HuH-7.5 (cell line): ENCODE measurements around the gene RBM41.
"Not testable (repeated sequence)": the region's sequence is repeated elsewhere in the genome, so short reads cannot be mapped to it uniquely, and the experiment has no call there.

Experiments
- DNase-seq: peaks from one replicate; pipeline ENCODE4 v3.0.0; 2011; ENCODE audit warnings: low spot score

The RBM41 gene

GRCh38 chrX:107118322-107119147, at the start of gene RBM41:
RBM41 (minus strand) TSS chrX:107118822; CDS start chrX:107118773, 49 bp downstream.
- peak; percentile 6 for DNase-seq

DNA sequence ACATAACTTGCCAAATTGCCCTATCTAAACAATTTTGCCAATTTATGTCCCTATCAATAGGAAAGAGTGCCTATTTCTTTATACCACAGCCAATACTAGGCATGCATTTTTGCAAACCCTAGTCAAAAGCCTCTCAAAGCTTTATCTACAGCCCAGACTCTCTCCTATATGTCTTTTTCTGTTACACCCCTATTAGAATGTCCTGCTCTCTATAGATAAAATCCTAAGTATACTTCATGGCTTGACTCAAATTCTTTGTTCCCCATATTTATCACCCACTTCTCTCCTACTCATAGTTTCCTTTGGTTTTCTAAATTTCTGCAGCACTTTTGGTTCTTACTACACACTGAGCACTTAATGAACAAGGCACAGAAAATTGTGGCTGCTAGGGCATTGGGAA, 49.6 kb upstream of the RBM41 start:
- DNase-seq, result no peak

DNA sequence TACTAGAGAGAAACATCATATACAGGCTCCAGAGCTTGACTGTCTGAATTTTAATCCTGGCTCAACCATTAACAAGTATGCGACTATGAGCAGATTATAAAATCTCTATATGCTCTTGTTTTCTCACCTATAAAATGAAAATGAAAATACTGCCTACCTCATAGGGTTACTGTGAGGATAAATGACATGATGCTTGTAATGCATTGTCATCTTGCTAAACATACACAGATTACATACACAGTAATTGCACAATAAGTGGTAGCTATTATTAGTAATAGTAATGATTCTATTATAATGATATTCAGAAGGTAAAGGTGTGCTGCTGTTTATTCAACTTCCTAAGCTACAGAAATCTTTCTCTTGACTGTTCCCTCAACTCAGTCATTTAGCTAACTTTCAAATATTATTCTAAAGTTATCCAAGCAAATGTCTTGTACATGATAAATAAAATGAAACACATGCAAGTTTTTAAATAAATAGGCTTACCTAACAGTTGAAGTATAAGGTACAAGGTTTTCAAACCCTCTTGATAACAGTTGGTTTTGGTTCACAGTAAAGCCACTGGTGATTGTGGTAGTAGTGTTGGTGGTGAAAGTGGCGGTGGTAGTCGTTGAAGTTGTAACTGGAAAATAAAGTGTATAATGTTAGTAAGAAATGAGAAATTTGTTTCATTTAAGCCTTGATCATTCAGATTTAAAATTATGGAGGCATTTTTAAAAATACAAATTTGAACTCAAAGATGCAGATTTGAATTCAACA, 48.7 kb upstream of the RBM41 start:
- DNase-seq, result no peak

DNA sequence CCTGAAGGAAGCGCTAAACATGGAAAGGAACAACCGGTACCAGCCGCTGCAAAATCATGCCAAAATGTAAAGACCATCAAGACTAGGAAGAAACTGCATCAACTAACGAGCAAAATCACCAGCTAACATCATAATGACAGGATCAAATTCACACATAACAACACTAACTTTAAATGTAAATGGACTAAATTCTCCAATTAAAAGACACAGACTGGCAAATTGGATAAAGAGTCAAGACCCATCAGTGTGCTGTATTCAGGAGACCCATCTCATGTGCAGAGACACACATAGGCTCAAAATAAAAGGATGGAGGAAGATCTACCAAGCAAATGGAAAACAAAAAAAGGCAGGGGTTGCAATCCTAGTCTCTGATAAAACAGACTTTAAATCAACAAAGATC, 39.0 kb upstream of the RBM41 start:
- DNase-seq, result not testable (repeated sequence)

GRCh38 chrX:107155621-107156430, 37.2 kb upstream of the RBM41 start:
- not testable (repeated sequence) for DNase-seq

- no peak for DNase-seq
Observed at GRCh38 chrX:107154787-107155620, 36.4 kb upstream of the RBM41 start.

DNA sequence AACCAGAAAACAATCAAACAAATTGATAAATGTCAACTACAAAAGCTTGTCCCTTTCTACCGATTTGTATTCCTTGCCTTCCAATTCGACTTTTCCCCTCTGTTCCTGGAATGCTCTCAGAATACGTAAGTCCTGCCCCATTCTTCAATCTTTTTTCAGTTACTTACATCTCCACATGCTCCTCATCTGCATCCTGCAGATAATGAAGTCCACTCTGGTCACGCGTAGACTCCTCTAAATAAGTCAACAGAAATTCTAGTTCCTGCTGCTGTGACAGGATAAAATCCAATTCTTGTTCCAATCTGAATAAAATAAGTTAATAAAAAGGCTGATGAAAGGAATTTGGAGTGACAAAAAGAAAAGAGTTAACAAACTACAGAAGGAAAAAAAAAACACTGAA, 34.4 kb upstream of the RBM41 start:
- no peak for DNase-seq

DNA sequence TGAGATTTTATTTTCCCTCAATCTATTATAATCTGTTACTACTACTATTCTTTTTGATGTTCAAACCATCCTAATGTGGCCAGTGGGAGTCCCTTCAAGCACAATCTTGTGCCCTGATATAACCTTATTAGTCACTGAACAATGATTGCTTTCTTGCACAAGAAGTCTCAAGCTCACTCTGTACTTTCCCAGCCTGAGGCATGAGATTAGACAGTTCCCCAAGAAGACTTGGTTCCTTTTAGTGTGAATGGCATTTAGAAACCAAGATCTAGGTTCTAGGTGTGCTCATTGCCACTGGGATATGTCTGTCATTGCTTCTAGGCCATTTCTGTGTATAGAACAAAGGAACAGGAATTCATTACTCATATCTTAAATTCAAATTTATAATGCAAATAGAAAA, 28.0 kb upstream of the RBM41 start:
- DNase-seq, result no peak

DNA sequence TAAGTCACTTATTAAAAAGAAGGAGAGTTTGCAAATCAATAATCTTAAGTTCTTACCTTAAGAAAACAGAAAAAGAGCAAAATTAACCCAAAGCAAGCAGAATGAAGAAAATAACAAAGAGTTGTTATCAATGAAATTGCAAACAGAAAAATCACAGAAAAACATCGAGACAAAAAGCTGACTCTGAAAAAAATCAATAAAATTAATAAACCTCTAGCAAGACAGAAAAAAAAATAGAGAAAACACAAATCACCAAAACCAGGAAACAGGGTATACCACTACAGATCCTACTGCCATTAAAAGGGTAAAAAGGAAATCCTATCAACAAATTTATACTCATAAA, 17.3 kb upstream of the RBM41 start:
- no peak for DNase-seq

DNA sequence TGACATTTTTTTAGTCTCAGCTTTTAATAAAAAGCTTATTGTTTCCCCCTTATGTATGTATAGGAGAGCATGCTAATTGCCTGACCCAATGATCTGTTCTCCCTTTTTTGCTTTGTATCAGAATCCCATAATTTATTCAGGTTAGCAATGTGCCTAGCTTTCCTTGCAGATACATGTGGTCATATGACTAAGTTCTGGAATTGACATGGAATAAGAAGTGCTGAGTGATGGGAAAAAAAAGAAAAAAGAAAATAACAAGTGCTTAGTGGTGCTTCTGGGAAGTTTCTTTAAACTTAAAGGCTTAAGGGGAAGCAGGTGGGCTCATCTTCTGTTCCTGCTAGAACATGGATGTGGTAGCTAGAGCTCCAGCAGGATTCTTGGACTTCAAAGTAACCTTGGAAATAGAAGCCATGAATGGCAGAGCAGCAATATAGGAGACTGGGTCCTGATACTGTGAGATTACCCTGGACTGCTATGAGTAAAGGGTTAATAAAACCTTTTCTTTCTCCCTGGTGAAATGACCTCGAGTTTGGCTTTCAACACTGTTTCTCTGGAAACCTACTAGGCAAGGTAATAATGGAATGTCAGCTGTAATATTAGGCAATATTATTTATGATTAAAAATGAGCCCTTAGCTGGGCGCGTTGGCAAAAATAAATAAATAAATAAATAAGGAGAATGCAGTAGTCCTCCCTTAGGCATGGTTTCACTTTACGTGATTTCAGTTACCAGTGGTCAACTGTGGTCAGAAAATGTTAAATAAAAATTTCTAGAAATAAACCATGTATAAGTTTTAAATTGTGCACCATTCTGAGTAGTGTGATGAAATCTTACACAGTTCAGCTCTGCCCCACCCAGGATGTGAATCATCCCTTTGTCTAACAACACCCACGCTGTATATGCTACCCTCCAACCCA, 16.7 kb upstream of the RBM41 start:
- DNase-seq, result no peak

- DNase-seq, result no peak
Observed at GRCh38 chrX:107123750-107124149, 5.1 kb upstream of the RBM41 start.

DNA sequence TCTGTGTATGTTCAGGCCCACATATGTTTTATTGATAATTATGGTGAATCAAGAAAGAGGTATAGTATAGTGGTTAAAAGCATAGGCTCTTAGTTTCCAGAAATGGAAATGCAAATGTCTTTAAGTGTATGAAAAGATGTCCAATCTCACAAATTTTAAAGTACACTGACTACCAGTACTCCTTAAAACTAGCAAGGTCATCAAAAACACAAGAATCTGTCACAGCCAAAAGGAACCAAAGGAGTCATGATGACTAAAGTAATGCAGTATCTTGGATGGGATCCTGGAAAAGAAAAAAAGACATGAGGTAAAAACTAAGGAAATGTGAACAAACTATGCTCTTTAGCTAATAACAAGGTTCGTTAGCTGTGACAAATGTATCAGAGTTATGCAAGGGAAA, 661 bp upstream of the RBM41 start:
- no peak for DNase-seq

- peak; percentile 3 for DNase-seq
Observed at GRCh38 chrX:107117993-107118321, 665 bp downstream of the RBM41 start.

DNA sequence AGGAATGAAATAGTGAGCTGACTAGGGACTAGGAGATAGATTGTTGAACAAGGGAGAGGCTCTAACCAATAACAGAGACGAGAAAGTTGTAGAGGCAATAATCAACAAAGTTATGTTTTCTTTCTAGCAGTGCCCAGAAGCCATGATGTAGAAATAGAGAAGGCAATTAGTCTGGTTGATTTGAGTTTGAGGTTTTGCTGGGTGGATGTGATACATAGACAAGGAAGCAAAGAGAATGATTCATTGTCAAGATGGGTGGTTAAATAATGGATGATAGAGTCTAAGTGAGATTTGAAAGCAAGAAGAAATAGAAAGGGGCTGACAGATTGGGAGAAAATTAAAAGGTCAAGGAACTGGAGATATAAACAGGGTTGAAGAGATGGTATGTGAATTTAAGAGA, 11.2 kb downstream of the RBM41 start:
- no peak for DNase-seq

DNA sequence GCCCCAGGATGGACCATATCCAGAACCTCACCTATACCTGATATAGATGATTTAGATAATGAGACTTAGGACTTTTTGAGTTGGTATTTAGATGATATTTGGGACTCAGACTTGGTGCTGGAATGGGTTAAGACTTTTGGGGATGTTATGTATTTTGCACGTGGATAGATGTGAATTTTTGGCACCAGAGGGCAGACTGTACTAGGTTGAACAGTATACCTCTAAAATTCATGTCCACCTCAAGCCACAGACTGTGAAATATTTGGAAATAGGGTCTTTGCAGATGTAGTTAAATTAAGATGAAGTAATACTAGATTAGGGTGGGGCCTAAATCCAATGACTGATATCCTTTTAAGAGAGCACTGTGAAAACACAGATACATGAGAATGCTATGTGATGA, 15.6 kb downstream of the RBM41 start:
- DNase-seq, result no peak

- DNase-seq, result no peak
Observed at GRCh38 chrX:107076158-107076557, 42.5 kb downstream of the RBM41 start.

DNA sequence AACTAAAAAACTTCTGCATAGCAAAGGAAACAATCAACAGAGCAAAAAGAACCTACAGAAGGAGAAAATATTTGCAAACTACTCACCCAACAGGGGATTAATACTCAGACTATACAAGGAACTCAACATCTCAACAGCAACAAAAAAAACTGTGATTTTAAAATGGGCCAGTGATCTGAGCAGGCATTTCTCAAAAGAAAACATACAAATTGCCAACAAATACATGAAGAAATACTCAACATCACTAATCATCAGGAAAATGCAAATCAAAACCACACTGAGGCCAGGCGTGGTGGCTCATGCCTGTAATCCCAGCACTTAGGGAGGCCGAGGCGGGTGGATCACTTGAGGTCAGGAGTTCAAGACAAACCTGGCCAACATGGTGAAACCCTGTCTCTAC, 60.9 kb downstream of the RBM41 start:
- not testable (repeated sequence) for DNase-seq

DNA sequence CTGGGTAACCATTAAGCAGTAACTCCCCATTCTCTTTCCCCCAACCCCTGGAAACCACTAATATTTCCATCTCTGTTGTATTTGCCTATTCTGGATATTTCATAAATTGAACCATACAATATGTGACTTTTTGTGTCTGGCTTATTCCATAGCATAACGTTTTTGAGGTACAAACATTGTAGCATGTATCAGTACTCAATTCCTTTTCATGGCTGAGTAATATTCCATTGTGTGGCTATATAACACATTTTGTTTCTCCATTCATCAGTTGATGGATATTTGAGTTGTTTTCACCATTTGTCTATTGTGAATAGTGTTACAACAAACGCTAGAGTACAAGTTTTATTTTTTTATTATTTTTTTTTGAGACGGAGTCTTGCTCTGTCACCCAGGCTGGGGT, 63.6 kb downstream of the RBM41 start:
- no peak for DNase-seq

DNA sequence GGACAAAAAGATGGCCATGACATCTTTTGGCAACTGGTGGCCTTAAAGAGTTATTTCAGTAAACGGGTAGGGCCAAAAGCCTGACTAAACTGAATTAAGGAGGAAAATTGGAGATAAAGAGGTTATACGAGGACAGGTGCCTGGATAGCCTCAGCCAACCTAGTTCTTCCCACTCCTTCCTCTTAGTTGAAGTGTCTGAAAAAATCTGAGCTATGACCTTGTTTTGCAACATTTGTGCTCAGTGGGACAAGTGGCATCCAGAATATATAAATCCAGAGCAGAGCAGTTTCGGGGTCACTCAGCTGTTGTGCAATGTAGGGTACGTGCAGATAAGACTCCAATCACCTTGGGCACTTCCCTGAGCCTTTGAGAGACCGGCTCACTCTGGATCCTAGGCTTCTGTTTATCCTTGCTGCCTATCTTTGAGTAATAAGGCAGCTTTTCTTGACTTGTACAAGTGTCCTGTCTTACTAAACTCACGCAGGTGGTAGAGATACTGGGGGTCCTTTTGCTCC, 68.4 kb downstream of the RBM41 start:
- DNase-seq, result no peak

DNA sequence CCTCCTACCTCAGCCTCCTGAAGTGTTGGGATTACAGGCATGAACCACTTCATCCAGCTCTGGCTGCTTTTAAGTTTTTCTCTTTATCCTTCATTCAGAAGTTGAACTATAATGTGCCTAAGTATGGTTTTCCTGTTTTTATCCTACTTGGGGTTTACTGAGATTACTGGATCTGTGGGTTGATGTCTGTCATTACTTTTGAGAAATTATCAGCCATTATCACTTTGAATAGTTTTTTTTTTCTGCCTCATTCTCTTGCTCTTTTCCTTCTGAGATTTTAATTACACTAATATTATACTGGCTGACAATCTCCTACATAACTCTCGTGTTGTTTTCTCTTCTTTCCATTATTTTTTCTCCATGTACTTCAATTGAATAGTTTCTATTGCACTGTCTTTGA, 71.0 kb downstream of the RBM41 start:
- no peak for DNase-seq

DNA sequence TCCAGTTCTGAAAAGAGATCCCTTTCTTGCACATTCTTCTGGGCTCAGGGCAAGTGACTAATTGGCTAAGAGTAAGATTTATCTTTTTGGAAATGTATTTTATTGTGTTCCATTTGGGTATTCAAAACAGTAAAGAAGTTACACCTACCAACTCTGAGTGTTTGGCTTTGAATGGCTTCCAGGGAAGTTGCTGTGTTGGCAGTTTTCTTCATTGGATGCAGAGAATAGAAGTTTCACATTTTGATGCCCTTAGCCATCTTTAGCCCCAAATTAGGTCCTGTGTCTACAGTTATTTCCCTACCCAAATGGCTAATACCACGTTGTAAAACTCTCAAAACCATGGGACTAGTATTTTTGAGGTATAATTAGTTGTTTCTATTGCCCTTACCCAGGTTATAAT, 88.9 kb downstream of the RBM41 start:
- DNase-seq, result no peak
